Neural progenitor cell (in vitro differentiated cells): ENCODE measurements around the gene CYP2D6. TPM values are rescaled to one million over a fixed set of nuclear protein-coding genes. Genes with fewer than 3 reads are reported as not detected.

Experiments used
- DNase-seq: peaks from one replicate; pipeline ENCODE4 v3.0.0-alpha.2; 2016; ENCODE audit warnings: low spot score
- H2AFZ ChIP-seq: fragments of 200-600 bp; sonication (generic); replicated peaks from 2 replicates; pipeline ENCODE4 v1.6.1; 2016; ENCODE audit warnings: antibody characterized with exemption
- H3F3A ChIP-seq: fragments of 200-600 bp; sonication (generic); 2 replicates; pipeline ENCODE4 v1.6.1; 2016; ENCODE audit warnings: antibody characterized with exemption, low read depth
- H3K27ac ChIP-seq: fragments of 200-600 bp; sonication (generic); 2 replicates; pipeline ENCODE4 v1.5.1; 2016; ENCODE audit warnings: mild to moderate bottlenecking
- H3K27me3 ChIP-seq: fragments of 200-600 bp; sonication (generic); 2 replicates; pipeline ENCODE4 v1.6.1; 2016; ENCODE audit warnings: mild to moderate bottlenecking, moderate library complexity
- H3K36me3 ChIP-seq: fragments of 200-600 bp; sonication (generic); 2 replicates; pipeline ENCODE4 v1.5.1; 2016
- H3K4me1 ChIP-seq: fragments of 200-600 bp; sonication (generic); 2 replicates; pipeline ENCODE4 v1.6.1; 2016; ENCODE audit warnings: mixed run types
- H3K4me2 ChIP-seq: fragments of 200-600 bp; sonication (generic); 2 replicates; pipeline ENCODE4 v1.6.1; 2016
- H3K4me3 ChIP-seq: fragments of 200-600 bp; sonication (generic); 2 replicates; pipeline ENCODE4 v1.5.1; 2016
- H3K79me2 ChIP-seq: fragments of 200-600 bp; sonication (generic); 2 replicates; pipeline ENCODE4 v1.6.1; 2016; ENCODE audit warnings: low read depth
- H3K9ac ChIP-seq: fragments of 200-600 bp; sonication (generic); 2 replicates; pipeline ENCODE4 v1.6.1; 2016
- H3K9me3 ChIP-seq: fragments of 200-600 bp; sonication (generic); 2 replicates; pipeline ENCODE4 v1.5.1; 2016; ENCODE audit warnings: low read depth
- H4K20me1 ChIP-seq: fragments of 200-600 bp; sonication (generic); 2 replicates; pipeline ENCODE4 v1.6.1; 2016; ENCODE audit warnings: low read depth
- H3K27ac Mint-ChIP-seq: 3 replicates; pipeline ENCODE4 v1.8.0; 2021; ENCODE audit warnings: mixed read lengths
- H3K27me3 Mint-ChIP-seq: 2 replicates; pipeline ENCODE4 v1.8.0; 2022; ENCODE audit warnings: low read depth, mild to moderate bottlenecking, inconsistent platforms, moderate library complexity, mixed read lengths; ENCODE audit not compliant: insufficient read depth
- H3K36me3 Mint-ChIP-seq: 3 replicates; pipeline ENCODE4 v1.8.0; 2021; ENCODE audit warnings: mixed read lengths
- H3K4me1 Mint-ChIP-seq: 3 replicates; pipeline ENCODE4 v1.8.0; 2021; ENCODE audit warnings: mixed read lengths
- H3K4me3 Mint-ChIP-seq: 3 replicates; pipeline ENCODE4 v1.8.0; 2021; ENCODE audit warnings: mild to moderate bottlenecking, moderate library complexity, mixed read lengths
- H3K9me3 Mint-ChIP-seq: 3 replicates; pipeline ENCODE4 v1.8.0; 2020; ENCODE audit warnings: mixed read lengths
- EZH2 ChIP-seq: fragments of 200-600 bp; sonication (generic); IDR thresholded peaks from 2 replicates; pipeline ENCODE4 v1.6.1; 2017; ENCODE audit warnings: antibody characterized with exemption, mild to moderate bottlenecking, moderate library complexity
- EZH2phosphoT487 ChIP-seq: fragments of 200-600 bp; sonication (generic); IDR thresholded peaks from 2 replicates; pipeline ENCODE4 v1.6.1; 2017; ENCODE audit warnings: antibody characterized with exemption
- total RNA-seq: library from RNA; depleted of rRNA; stranded (reverse); fragments of >200 nt; gene quantifications from 2 replicates; pipeline ENCODE4 v1.2.3, GENCODE V29; 2015; ENCODE audit warnings: low replicate concordance
- TF ChIP-seq, protein P1 (sequence below): fragments of 200-600 bp; sonication (generic); IDR thresholded peaks from 2 replicates; pipeline ENCODE4 v1.5.1; 2017; ENCODE audit warnings: antibody characterized with exemption, mild to moderate bottlenecking

CYP2D6 gene
- total RNA-seq, 1 donor from 2014 or later: 0.24 TPM

DNA sequence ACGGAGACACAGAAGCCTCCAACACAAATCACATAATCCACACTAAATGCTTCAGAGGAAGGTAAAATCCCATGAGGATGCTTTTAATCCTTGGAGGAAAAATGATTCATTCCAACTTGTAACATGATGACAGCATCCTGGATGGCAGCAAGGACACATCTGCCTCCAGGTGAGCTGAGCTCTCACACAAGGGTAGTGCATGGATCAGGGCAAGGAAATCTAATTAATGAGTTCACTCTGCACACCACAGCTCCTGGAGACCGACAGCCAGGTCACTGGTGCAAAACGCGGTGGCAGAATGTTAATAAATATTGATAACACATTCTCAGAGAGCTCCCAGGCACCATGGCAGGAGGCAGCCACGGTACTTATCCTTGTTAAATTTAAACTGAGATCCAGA is 40.3 kb upstream of the CYP2D6 start:
- H3K36me3 ChIP-seq: no peaks in the 10 kb centered on the region
- Mint-ChIP-seq H3K4me1 (peaks cover 48% of the 10 kb centered on the region), H3K27ac (no peak overlapping the region), H3K4me3 (no peak overlapping the region), H3K9me3 (no peaks in the 10 kb centered on the region), H3K27me3 (peaks cover 7% of the 10 kb centered on the region), H3K36me3 (peaks cover 8% of the 10 kb centered on the region)
- no peak overlapping the region for H3K9ac ChIP-seq
- H3K27me3 ChIP-seq: no peaks in the 10 kb centered on the region
- no peaks in the 10 kb centered on the region for H3K4me1 ChIP-seq
- H3F3A ChIP-seq: peaks cover 10% of the 10 kb centered on the region
- H3K4me2 ChIP-seq: no peak overlapping the region
- no peaks in the 10 kb centered on the region for H3K9me3 ChIP-seq
- H4K20me1 ChIP-seq: peaks cover 69% of the 10 kb centered on the region
- H3K27ac ChIP-seq: no peak overlapping the region
- peaks cover 7% of the 10 kb centered on the region for H3K79me2 ChIP-seq
- H2AFZ ChIP-seq: no peak overlapping the region
- no peak for TF ChIP-seq EZH2phosphoT487
- no peak for TF ChIP-seq EZH2
- TF ChIP-seq, protein P1, sequence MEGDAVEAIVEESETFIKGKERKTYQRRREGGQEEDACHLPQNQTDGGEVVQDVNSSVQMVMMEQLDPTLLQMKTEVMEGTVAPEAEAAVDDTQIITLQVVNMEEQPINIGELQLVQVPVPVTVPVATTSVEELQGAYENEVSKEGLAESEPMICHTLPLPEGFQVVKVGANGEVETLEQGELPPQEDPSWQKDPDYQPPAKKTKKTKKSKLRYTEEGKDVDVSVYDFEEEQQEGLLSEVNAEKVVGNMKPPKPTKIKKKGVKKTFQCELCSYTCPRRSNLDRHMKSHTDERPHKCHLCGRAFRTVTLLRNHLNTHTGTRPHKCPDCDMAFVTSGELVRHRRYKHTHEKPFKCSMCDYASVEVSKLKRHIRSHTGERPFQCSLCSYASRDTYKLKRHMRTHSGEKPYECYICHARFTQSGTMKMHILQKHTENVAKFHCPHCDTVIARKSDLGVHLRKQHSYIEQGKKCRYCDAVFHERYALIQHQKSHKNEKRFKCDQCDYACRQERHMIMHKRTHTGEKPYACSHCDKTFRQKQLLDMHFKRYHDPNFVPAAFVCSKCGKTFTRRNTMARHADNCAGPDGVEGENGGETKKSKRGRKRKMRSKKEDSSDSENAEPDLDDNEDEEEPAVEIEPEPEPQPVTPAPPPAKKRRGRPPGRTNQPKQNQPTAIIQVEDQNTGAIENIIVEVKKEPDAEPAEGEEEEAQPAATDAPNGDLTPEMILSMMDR: no peak
- H3K4me3 ChIP-seq: no peak overlapping the region
- DNase-seq: no peak

DNA sequence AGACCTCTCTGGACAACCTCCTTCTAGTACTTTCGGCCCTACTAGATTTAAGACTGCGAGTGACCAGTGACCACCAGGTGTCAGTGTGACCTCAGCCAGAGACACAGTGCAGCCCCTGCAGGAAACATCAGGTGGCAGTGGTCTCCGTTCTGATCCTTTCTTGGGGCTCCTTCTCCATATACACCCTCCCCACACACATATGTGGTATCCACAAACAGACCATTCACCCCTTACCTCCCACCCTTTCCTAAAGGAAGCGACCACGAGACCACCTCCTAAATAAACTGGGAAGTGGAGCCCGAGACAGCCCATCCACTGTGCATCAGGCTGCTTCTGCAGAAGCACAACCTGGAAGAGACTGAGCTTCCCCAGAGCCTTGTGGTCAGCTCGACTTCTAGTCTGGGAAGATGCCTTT is 38.5 kb upstream of the CYP2D6 start:
- H3K79me2 ChIP-seq: peaks cover 5% of the 10 kb centered on the region
- Mint-ChIP-seq H3K4me3 (no peak overlapping the region), H3K36me3 (peaks cover 8% of the 10 kb centered on the region), H3K27me3 (peaks cover 9% of the 10 kb centered on the region), H3K4me1 (peaks cover 46% of the 10 kb centered on the region), H3K9me3 (no peaks in the 10 kb centered on the region), H3K27ac (no peak overlapping the region)
- H3K4me2 ChIP-seq: no peak overlapping the region
- H3K27me3 ChIP-seq: no peaks in the 10 kb centered on the region
- no peaks in the 10 kb centered on the region for H3K4me1 ChIP-seq
- TF ChIP-seq EZH2phosphoT487: no peak
- TF ChIP-seq, protein P1: peak; percentile 100
- TF ChIP-seq EZH2: no peak
- DNase-seq: peak; percentile 89
- no peak overlapping the region for H2AFZ ChIP-seq
- H3K9ac ChIP-seq: no peak overlapping the region
- no peak overlapping the region for H3K27ac ChIP-seq
- peaks cover 70% of the 10 kb centered on the region for H4K20me1 ChIP-seq
- H3K4me3 ChIP-seq: no peak overlapping the region
- peaks cover 10% of the 10 kb centered on the region for H3F3A ChIP-seq
- H3K36me3 ChIP-seq: no peaks in the 10 kb centered on the region
- H3K9me3 ChIP-seq: no peaks in the 10 kb centered on the region

DNA sequence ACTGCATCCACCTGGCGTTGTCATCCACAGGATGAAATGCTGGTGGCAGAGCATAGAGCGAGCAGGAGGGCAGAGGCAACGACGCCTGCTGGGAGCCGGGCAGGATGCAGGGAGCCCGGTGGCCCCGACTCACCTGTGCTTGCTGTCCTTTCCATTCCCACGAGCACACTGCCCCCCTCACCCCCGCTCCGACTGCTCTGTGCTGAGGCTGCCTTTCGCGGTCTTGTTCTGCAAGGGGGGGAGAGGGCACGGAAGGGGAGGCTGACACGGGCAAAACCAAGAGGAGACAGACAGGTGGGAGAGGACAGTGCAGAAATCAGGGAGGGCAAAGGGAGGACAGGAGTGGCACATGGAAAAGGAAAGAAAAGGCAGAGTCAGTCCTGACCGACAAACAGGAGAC is 37.9 kb upstream of the CYP2D6 start:
- Histone ChIP-seq H3K27me3 (no peaks in the 10 kb centered on the region), H3K9ac (no peak overlapping the region), H2AFZ (no peak overlapping the region), H3K4me2 (no peak overlapping the region), H3F3A (peaks cover 10% of the 10 kb centered on the region), H4K20me1 (peaks cover 64% of the 10 kb centered on the region), H3K79me2 (no peaks in the 10 kb centered on the region), H3K4me1 (no peaks in the 10 kb centered on the region), H3K27ac (no peak overlapping the region), H3K4me3 (no peak overlapping the region), H3K36me3 (no peaks in the 10 kb centered on the region), H3K9me3 (no peaks in the 10 kb centered on the region)
- Mint-ChIP-seq H3K27ac (no peak overlapping the region), H3K27me3 (peaks cover 9% of the 10 kb centered on the region), H3K9me3 (no peaks in the 10 kb centered on the region), H3K4me3 (no peak overlapping the region), H3K36me3 (peaks cover 8% of the 10 kb centered on the region), H3K4me1 (peaks cover 41% of the 10 kb centered on the region)
- no peak for DNase-seq
- TF ChIP-seq EZH2: no peak
- TF ChIP-seq EZH2phosphoT487: no peak
- TF ChIP-seq, protein P1: no peak
